Measurements from ENCODE around the gene OLFML2A.

DNA sequence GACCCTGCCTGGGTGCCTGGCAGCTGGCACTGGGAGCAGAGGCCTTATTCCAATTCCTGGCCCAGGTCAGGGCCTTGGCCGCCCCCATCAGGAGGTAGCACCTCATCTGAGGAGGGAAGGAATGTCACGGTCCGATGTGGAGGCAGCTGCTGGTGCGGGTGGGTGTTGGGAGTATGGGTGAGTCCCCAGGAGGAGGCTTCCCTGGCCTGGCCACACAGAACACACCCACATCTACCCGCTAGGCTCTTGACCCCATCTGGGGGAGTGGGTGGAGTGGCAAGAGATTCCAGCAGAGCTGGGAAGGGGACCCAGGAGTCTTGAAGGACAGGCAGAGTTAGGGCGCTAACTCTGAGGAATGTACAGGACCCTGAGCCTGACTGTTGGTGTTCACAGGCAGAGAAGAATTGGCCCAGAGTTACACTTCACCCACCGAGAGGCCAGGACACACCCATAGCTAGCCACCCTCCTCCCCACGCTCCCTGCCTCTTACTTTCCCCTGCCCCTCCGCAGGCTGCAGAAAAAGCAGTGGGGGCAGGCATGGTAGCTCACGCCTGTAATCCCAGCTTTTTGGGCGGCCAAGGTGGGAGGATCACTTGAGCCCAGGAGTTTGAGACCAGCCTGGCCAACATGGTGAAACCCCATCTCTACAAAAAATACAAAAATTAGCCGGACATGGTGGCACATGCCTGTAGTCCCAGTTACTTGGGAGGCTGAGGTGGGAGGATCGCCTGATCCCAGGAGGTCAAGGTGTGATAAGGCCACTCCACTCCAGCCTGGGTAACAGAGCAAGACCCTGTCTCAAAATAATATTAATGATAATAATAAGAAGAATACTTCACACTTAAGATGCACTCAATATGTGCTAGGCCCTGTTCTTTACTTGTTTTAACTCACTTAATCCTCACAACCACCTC lies 6.0 kb downstream of the OLFML2A start:
- TF ChIP-seq, protein P1, sequence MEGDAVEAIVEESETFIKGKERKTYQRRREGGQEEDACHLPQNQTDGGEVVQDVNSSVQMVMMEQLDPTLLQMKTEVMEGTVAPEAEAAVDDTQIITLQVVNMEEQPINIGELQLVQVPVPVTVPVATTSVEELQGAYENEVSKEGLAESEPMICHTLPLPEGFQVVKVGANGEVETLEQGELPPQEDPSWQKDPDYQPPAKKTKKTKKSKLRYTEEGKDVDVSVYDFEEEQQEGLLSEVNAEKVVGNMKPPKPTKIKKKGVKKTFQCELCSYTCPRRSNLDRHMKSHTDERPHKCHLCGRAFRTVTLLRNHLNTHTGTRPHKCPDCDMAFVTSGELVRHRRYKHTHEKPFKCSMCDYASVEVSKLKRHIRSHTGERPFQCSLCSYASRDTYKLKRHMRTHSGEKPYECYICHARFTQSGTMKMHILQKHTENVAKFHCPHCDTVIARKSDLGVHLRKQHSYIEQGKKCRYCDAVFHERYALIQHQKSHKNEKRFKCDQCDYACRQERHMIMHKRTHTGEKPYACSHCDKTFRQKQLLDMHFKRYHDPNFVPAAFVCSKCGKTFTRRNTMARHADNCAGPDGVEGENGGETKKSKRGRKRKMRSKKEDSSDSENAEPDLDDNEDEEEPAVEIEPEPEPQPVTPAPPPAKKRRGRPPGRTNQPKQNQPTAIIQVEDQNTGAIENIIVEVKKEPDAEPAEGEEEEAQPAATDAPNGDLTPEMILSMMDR (IDR thresholded peaks at IDR 0.05; ENCODE audit: low read depth, low read length), result no peak
- TF ChIP-seq EZH2phosphoT487 (IDR thresholded peaks at IDR 0.05; ENCODE audit: low read depth), result no peak
